Astrocyte (in vitro differentiated cells and primary cell): Measurements from ENCODE around the gene A4GALT.

Experiments
- EZH2 ChIP-seq: IDR thresholded peaks from 2 replicates; pipeline ENCODE4 v1.6.1; 2012; ENCODE audit warnings: mild to moderate bottlenecking, low read length, inconsistent platforms; ENCODE audit not compliant: insufficient read depth
- TF ChIP-seq, protein P1 (sequence below): IDR thresholded peaks from 2 replicates; pipeline ENCODE4 v1.5.1; 2011; ENCODE audit warnings: low read depth, mild to moderate bottlenecking, inconsistent platforms, low read length, moderate library complexity; ENCODE audit not compliant: insufficient read depth

DNA sequence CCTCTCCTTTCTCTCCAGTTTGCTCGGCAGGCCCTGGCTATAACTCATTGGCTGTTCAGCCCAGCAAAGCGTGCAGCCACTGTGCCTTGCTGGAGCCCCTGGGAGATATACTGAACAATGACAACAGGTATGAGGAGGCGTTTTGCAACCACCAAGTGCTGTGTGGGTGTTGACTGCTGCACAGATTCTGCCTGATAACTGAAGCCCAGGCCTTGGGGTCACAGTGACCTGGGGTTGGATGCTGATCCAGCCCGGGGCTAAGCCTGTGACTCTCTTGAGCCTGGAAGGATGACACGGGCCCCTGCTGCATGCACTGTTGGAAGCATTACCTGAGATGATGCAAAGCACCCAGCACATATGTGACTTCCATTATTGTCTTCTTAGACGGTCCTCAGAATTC lies 13.7 kb upstream of the A4GALT start:
- TF ChIP-seq, protein P1, sequence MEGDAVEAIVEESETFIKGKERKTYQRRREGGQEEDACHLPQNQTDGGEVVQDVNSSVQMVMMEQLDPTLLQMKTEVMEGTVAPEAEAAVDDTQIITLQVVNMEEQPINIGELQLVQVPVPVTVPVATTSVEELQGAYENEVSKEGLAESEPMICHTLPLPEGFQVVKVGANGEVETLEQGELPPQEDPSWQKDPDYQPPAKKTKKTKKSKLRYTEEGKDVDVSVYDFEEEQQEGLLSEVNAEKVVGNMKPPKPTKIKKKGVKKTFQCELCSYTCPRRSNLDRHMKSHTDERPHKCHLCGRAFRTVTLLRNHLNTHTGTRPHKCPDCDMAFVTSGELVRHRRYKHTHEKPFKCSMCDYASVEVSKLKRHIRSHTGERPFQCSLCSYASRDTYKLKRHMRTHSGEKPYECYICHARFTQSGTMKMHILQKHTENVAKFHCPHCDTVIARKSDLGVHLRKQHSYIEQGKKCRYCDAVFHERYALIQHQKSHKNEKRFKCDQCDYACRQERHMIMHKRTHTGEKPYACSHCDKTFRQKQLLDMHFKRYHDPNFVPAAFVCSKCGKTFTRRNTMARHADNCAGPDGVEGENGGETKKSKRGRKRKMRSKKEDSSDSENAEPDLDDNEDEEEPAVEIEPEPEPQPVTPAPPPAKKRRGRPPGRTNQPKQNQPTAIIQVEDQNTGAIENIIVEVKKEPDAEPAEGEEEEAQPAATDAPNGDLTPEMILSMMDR, result no peak
- no peak for TF ChIP-seq EZH2
